ENCODE data around the gene KCNB1.
A peak's percentile ranks its signal among the peaks of the same experiment; 100 is the strongest.

The KCNB1 gene

DNA sequence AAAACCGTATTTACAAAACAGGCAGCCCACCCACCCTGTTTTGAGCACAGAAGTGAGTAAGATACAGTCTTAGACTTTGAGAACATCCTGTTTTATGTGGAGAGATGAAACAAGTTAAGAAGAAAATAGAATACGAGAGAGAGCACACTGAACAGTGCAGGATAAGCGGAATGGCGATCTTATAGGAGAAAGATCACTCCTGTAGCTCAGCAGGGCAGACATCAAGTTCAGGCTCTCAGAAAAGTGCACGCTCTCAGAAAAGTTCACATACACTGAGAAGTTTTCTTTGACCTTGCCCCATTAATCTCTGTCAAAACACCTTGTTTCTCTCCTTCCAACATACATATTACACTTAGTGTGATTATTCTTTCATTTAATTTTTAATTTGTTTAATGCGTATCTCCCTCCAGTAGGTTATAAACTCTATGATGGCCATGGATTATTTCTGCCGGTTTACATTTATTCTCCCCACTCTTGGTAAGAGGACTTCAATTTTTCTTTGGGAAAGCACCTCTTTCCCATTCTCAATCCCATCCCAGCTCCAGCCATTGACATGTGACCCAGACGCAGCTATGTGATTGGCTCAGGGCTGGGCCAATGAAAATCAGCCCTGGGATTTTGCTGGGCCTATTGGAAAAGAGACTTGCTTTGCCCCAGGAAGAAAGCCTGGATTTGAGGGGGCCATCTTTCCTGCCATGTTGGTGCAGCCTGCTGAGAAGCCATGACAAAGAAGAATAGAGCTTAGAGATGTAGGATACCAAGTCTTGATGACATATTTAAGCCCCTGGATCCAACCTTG, 16.2 kb downstream of the KCNB1 start:
- Histone ChIP-seq H3K4me3 (ENCODE audit: low read length) (no peak overlapping the region), H3K4me1 (ENCODE audit: insufficient read depth, low read length) (no peaks in the 10 kb centered on the region), H3K27me3 (ENCODE audit: insufficient read depth, low read length) (no peaks in the 10 kb centered on the region), H3K9me3 (ENCODE audit: insufficient read depth, low read depth, low read length) (no peaks in the 10 kb centered on the region), H3K27ac (ENCODE audit: low read length) (no peak overlapping the region), H3K36me3 (ENCODE audit: insufficient read depth, low read depth, low read length) (no peaks in the 10 kb centered on the region), H3K9ac (ENCODE audit: low read depth, low read length) (no peak overlapping the region)

DNA sequence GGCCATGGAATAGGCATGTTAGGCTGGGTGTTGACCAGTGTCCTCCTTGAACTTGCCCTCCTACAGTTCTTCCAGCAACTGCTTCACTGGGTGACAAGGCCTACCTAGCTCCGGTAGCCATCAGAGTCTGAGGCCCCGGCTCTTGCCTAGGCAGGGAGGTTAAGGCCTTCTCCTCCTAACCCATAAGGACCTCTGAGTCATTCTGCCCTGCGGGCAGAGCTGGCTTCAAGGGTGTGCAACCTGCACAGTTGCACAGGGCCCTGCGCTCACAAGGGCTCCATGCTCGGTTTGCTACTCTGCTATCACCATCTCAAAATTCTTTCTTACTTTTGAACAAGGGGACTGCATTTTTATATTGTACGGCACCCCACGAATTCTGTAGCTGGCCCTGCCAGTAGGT, 17.9 kb downstream of the KCNB1 start:
- no peak overlapping the region for H3K27ac ChIP-seq (ENCODE audit: low read length)
- no peaks in the 10 kb centered on the region for H3K27me3 ChIP-seq (ENCODE audit: insufficient read depth, low read length)
- H3K4me1 ChIP-seq (ENCODE audit: insufficient read depth, low read length): no peaks in the 10 kb centered on the region
- H3K36me3 ChIP-seq (ENCODE audit: insufficient read depth, low read depth, low read length): no peaks in the 10 kb centered on the region
- no peaks in the 10 kb centered on the region for H3K9me3 ChIP-seq (ENCODE audit: insufficient read depth, low read depth, low read length)
- H3K4me3 ChIP-seq (ENCODE audit: low read length): no peak overlapping the region
- H3K9ac ChIP-seq (ENCODE audit: low read depth, low read length): no peak overlapping the region

DNA sequence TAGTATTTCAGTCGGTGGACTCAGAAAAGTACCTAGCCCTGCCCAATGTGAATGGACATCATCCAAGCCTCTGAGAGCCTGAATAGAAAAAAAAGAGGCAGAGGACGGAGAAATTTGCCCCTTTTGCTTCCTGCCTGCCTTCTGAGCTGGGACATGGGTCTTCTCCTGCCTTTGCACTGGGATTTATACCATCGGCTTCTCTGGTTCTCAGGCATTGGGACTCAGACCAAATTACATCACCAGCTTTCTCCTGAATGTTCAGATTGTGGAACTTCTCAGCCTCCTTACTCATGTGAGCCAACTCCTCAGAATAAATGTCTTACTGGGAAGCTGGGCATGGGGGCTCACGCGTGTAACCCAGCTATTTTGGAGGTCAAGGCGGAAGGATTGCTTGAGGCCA, 19.8 kb downstream of the KCNB1 start:
- no peaks in the 10 kb centered on the region for H3K9me3 ChIP-seq (ENCODE audit: insufficient read depth, low read depth, low read length)
- no peak overlapping the region for H3K27ac ChIP-seq (ENCODE audit: low read length)
- no peak overlapping the region for H3K4me3 ChIP-seq (ENCODE audit: low read length)
- H3K36me3 ChIP-seq (ENCODE audit: insufficient read depth, low read depth, low read length): no peaks in the 10 kb centered on the region
- no peaks in the 10 kb centered on the region for H3K4me1 ChIP-seq (ENCODE audit: insufficient read depth, low read length)
- H3K27me3 ChIP-seq (ENCODE audit: insufficient read depth, low read length): no peaks in the 10 kb centered on the region
- no peak overlapping the region for H3K9ac ChIP-seq (ENCODE audit: low read depth, low read length)

- Histone ChIP-seq H3K4me3 (ENCODE audit: low read length) (no peak overlapping the region), H3K4me1 (ENCODE audit: insufficient read depth, low read length) (no peaks in the 10 kb centered on the region), H3K27ac (ENCODE audit: low read length) (no peak overlapping the region), H3K9ac (ENCODE audit: low read depth, low read length) (no peak overlapping the region), H3K27me3 (ENCODE audit: insufficient read depth, low read length) (no peaks in the 10 kb centered on the region), H3K9me3 (ENCODE audit: insufficient read depth, low read depth, low read length) (no peaks in the 10 kb centered on the region), H3K36me3 (ENCODE audit: insufficient read depth, low read depth, low read length) (no peaks in the 10 kb centered on the region)
Measured at GRCh38 chr20:49461894-49462620, 20.4 kb downstream of the KCNB1 start.

DNA sequence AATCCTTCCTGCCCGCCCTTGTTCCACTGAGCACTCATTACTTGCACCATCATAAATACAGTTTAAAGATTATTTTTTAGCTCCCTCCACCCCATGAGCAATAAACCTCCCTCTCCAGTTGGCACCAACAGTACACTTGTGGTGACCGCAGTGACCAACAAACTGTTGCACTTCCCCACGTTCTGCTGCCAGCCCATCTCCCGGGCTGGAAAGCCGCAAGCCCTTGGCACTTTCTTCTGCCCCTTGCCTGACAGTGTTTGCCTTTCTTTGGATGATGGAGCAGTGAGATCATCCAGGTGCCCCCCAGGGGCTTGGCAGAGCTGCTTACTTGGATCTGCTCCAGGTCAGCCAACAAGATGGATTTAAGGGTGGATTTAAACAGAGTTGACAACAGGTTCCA, 21.6 kb downstream of the KCNB1 start:
- no peak overlapping the region for H3K4me3 ChIP-seq (ENCODE audit: low read length)
- H3K27me3 ChIP-seq (ENCODE audit: insufficient read depth, low read length): no peaks in the 10 kb centered on the region
- no peak overlapping the region for H3K27ac ChIP-seq (ENCODE audit: low read length)
- no peaks in the 10 kb centered on the region for H3K4me1 ChIP-seq (ENCODE audit: insufficient read depth, low read length)
- H3K36me3 ChIP-seq (ENCODE audit: insufficient read depth, low read depth, low read length): no peaks in the 10 kb centered on the region
- no peaks in the 10 kb centered on the region for H3K9me3 ChIP-seq (ENCODE audit: insufficient read depth, low read depth, low read length)
- no peak overlapping the region for H3K9ac ChIP-seq (ENCODE audit: low read depth, low read length)

- no peaks in the 10 kb centered on the region for H3K27me3 ChIP-seq (ENCODE audit: insufficient read depth, low read length)
Measured at GRCh38 chr20:49460131-49460530, 22.3 kb downstream of the KCNB1 start.

DNA sequence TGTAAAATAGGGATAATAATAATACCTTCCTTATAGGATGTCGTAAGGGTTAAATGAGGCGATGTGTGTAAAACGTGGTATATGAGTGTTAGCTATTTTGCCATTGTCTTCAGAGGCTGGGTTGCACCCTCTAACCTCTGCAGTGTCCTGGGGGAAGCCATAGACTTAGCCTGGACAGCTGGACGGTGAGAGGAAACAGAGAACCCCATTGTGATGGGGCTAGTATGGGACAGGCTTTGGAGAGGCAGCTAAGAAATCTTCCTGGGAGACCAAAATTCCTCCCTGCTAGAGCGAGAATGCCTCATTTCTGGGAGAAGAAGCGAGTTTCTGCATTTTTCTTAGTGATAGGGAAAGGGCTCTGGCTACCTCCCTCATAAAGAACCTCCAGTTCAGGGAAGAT, 22.8 kb downstream of the KCNB1 start:
- Histone ChIP-seq H3K4me1 (ENCODE audit: insufficient read depth, low read length) (no peaks in the 10 kb centered on the region), H3K27ac (ENCODE audit: low read length) (no peak overlapping the region), H3K9ac (ENCODE audit: low read depth, low read length) (no peak overlapping the region), H3K4me3 (ENCODE audit: low read length) (no peak overlapping the region), H3K36me3 (ENCODE audit: insufficient read depth, low read depth, low read length) (no peaks in the 10 kb centered on the region), H3K9me3 (ENCODE audit: insufficient read depth, low read depth, low read length) (no peaks in the 10 kb centered on the region), H3K27me3 (ENCODE audit: insufficient read depth, low read length) (no peaks in the 10 kb centered on the region)

More at GRCh38 chr20:49460131-49460530, 22.3 kb downstream of the KCNB1 start:
- no peak overlapping the region for H3K27ac ChIP-seq (ENCODE audit: low read length)
- H3K9ac ChIP-seq (ENCODE audit: low read depth, low read length): no peak overlapping the region
- no peaks in the 10 kb centered on the region for H3K4me1 ChIP-seq (ENCODE audit: insufficient read depth, low read length)
- no peak overlapping the region for H3K4me3 ChIP-seq (ENCODE audit: low read length)
- H3K9me3 ChIP-seq (ENCODE audit: insufficient read depth, low read depth, low read length): no peaks in the 10 kb centered on the region
- H3K36me3 ChIP-seq (ENCODE audit: insufficient read depth, low read depth, low read length): no peaks in the 10 kb centered on the region

GRCh38 chr20:49457444-49457843, 25.0 kb downstream of the KCNB1 start:
- Histone ChIP-seq H3K9me3 (ENCODE audit: insufficient read depth, low read depth, low read length) (no peaks in the 10 kb centered on the region), H3K4me3 (ENCODE audit: low read length) (no peak overlapping the region), H3K27ac (ENCODE audit: low read length) (no peak overlapping the region), H3K9ac (ENCODE audit: low read depth, low read length) (no peak overlapping the region), H3K4me1 (ENCODE audit: insufficient read depth, low read length) (no peaks in the 10 kb centered on the region), H3K27me3 (ENCODE audit: insufficient read depth, low read length) (no peaks in the 10 kb centered on the region), H3K36me3 (ENCODE audit: insufficient read depth, low read depth, low read length) (no peaks in the 10 kb centered on the region)

GRCh38 chr20:49456646-49457045, 25.8 kb downstream of the KCNB1 start:
- Histone ChIP-seq H3K27ac (ENCODE audit: low read length) (no peak overlapping the region), H3K4me3 (ENCODE audit: low read length) (no peak overlapping the region), H3K9ac (ENCODE audit: low read depth, low read length) (no peak overlapping the region), H3K9me3 (ENCODE audit: insufficient read depth, low read depth, low read length) (no peaks in the 10 kb centered on the region), H3K36me3 (ENCODE audit: insufficient read depth, low read depth, low read length) (no peaks in the 10 kb centered on the region), H3K4me1 (ENCODE audit: insufficient read depth, low read length) (no peaks in the 10 kb centered on the region), H3K27me3 (ENCODE audit: insufficient read depth, low read length) (no peaks in the 10 kb centered on the region)

DNA sequence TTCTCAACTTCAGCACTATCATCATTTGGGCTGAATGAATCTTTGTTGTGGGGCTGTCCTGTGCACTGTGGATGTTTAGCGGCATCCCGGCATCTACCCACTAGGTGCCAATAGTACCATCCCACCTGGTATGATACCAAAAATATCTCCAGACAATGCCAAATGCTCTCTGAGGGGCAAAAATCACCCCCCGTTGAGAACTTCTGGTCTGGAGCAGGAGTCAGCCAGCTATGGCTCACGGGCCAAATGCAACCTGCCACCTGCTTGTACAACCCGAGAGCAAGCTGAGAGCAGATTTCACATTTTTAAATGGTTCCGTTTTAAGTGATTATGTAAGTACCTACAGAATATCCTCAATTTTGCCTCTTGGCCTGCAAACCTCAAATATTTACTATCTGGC, 26.8 kb downstream of the KCNB1 start:
- no peaks in the 10 kb centered on the region for H3K27me3 ChIP-seq (ENCODE audit: insufficient read depth, low read length)
- H3K27ac ChIP-seq (ENCODE audit: low read length): no peak overlapping the region
- no peak overlapping the region for H3K9ac ChIP-seq (ENCODE audit: low read depth, low read length)
- H3K36me3 ChIP-seq (ENCODE audit: insufficient read depth, low read depth, low read length): no peaks in the 10 kb centered on the region
- H3K4me1 ChIP-seq (ENCODE audit: insufficient read depth, low read length): no peaks in the 10 kb centered on the region
- no peak overlapping the region for H3K4me3 ChIP-seq (ENCODE audit: low read length)
- H3K9me3 ChIP-seq (ENCODE audit: insufficient read depth, low read depth, low read length): no peaks in the 10 kb centered on the region

- Histone ChIP-seq H3K4me3 (ENCODE audit: low read length) (no peak overlapping the region), H3K36me3 (ENCODE audit: insufficient read depth, low read depth, low read length) (no peaks in the 10 kb centered on the region), H3K9ac (ENCODE audit: low read depth, low read length) (no peak overlapping the region), H3K4me1 (ENCODE audit: insufficient read depth, low read length) (peaks cover 15% of the 10 kb centered on the region; the same call in 1 of the 2 replicates), H3K27me3 (ENCODE audit: insufficient read depth, low read length) (no peaks in the 10 kb centered on the region), H3K9me3 (ENCODE audit: insufficient read depth, low read depth, low read length) (no peaks in the 10 kb centered on the region), H3K27ac (ENCODE audit: low read length) (no peak overlapping the region)
Measured at GRCh38 chr20:49452011-49452482, 30.4 kb downstream of the KCNB1 start.

GRCh38 chr20:49450281-49450721, 32.2 kb downstream of the KCNB1 start:
- Histone ChIP-seq H3K4me3 (ENCODE audit: low read length) (no peak overlapping the region), H3K36me3 (ENCODE audit: insufficient read depth, low read depth, low read length) (no peaks in the 10 kb centered on the region)

More at GRCh38 chr20:49450281-49450721, 32.2 kb downstream of the KCNB1 start:
- H3K27ac ChIP-seq (ENCODE audit: low read length): no peak overlapping the region
- H3K4me1 ChIP-seq (ENCODE audit: insufficient read depth, low read length): peaks cover 15% of the 10 kb centered on the region; the same call in 1 of the 2 replicates
- H3K9me3 ChIP-seq (ENCODE audit: insufficient read depth, low read depth, low read length): no peaks in the 10 kb centered on the region
- peak overlapping the region; percentile 39; the same call in 1 of the 2 replicates for H3K9ac ChIP-seq (ENCODE audit: low read depth, low read length)
- no peaks in the 10 kb centered on the region for H3K27me3 ChIP-seq (ENCODE audit: insufficient read depth, low read length)

All from iPS-20b (cell line).